HG03565 (cell line): ENCODE measurements around the gene HDAC1.
"Not testable (repeated sequence)": the region's sequence is repeated elsewhere in the genome, so short reads cannot be mapped to it uniquely, and the experiment has no call there.

ENCODE experiments used
- ATAC-seq: cut with Tn5 transposase; IDR thresholded peaks from one replicate; pipeline ENCODE4 v1.9.1; 2021; ENCODE audit warnings: mild to moderate bottlenecking, moderate library complexity; ENCODE audit not compliant: unreplicated experiment

Gene HDAC1

DNA sequence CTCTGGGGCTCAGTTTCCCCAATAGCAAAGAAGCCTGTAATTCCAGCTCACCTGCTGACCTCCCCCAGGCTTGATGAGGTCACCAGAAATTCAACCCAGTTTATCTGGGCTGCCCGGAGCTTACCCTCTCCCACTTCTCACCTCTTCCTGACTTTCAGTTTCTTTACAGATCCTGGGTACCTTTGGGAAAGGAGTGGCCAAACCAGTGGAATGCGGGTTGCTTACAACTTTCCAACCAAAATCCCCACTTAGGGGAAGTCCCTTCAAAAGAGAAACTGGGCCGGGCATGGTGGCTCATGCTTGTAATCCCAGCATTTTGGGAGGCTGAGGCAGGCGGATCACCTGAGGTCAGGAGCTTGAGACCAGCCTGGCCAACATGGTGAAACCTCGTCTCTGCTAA is 50.1 kb downstream of the HDAC1 start:
- no peak for ATAC-seq

GRCh38 chr1:32342704-32343103 is 50.8 kb downstream of the HDAC1 start:
- no peak for ATAC-seq

GRCh38 chr1:32345289-32345827 is 53.5 kb downstream of the HDAC1 start:
- ATAC-seq: no peak

DNA sequence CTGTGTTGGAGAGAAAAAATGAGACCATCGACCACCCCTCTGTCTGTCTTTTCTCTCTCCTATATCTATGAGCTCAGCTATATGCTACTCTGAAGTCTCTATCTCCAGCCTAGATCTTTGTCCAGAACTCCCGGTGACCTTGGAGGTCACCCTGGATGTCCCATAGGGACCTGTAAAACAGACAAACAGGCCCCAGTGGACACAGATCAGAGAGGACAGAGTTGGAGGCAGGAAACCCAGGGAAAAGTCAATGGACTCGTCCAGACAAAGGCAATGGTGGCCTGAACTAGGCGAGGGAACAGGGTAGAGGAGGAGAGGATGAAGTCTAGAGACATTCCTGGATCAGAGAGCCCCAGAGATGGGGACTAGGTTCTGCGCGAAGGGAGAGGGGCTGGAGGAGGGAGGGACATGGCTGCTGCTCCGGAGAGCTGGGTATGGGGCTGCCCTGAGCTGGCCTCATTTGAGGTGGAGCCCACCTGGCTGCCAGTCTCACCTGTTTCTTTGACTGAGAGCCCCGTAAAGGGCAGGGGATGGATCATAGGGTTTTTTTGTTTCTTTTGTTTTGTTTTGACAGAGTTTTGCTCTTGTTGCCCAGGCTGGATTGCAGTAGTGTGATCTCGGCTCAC is 54.8 kb downstream of the HDAC1 start:
- ATAC-seq: no peak

GRCh38 chr1:32349211-32349708 is 57.4 kb downstream of the HDAC1 start:
- ATAC-seq: no peak

- ATAC-seq: peak; percentile 23
Observed at GRCh38 chr1:32350785-32351398, 59.0 kb downstream of the HDAC1 start.

DNA sequence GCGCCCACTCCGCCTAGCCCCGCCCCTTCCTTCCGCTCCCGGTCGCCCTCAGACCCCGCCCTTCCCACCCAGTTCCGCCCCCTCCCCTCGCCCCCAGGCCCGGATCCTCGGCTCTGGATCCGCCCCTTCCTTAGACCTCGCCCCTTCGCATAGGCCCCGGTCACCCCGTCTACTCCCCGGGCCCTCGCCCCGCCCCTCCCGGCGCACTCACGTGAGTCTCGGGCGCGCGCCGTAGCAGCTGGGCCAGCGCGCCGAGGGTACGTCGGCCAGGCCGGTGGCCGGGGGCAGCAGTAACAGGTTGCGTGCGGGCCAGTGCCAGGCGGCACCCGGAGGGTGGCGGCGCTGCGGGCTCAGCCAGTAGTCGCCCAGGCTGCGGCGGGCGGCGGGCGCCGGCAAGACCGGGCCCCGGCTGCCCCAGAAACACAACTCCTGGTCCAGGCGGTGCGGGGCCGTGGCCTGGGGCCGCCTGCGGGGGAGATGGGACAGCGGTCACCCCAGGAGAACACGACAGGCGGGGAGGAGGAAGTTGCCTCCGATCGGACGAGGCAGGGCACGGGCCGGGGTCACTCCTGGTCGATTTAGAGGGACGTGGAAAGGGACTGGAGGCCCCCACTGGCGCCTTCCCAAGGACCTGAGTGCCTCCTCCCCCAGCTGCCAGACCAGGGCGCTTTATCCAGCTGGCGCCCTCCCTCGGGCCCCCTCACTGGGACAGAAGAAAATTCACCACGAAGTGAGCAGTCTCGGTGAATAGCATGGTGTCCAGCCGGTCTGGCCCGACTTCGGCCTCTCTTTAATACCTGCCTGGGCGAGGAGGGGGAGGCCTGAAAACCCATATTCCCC is 59.7 kb downstream of the HDAC1 start:
- peak; percentile 77 for ATAC-seq

DNA sequence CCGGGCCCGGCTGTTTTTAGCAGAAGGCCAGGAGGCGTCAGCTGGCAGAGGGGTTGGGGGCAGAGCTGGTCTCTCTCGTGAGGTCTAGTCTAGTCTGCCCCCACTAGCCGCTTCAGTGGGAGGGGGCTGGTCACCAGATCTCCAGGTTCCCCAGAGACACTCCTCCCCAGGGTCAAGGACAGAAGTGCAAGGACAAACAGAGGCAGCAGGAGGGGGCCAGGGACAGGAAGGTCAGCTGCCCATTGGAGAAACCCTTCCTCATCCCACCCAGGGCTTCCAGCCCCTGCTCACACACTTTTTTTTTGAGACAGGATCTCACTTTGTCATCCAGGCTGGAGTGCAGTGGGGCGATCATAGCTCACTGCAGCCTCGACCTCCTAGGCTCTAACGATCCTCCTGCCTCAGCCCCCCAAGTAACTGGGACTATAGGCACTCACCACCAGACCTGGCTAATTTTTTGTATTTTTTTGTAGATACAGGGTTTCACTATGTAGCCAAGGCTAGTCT is 60.4 kb downstream of the HDAC1 start:
- no peak for ATAC-seq

- no peak for ATAC-seq
Observed at GRCh38 chr1:32352831-32353383, 61.0 kb downstream of the HDAC1 start.

- no peak for ATAC-seq
Observed at GRCh38 chr1:32353431-32353830, 61.5 kb downstream of the HDAC1 start.

DNA sequence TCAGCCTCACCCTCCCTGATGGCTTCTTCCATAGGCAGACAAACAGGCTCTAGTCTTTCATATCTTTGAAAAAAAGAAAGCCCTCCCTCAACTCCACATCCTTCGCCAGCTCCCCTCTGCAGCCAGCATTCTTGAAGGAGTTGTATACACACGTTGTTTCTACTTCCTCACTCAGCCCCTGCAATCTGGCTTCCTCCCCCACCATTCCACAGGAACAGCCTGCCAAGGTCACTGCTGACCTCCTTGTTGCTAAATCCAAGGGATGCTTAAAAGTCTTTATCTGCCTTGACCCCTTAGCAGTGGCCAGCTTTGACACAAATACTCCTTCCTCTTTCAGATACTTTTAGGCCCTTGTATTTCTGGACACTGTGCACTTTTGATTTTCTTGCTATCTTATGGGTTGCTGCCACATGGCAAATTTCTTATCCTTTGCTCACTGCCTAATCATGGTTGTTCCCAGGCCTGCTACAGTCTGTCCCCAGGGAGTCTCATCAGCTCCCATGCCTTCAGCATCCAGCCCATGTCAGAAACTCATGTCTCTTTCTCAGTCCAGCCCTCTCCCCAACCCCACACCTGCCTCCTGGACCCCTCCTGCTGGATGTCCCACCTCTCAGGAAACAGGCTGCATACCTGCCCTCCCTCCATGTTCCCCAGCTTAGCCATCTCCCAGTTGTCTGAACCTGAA is 62.1 kb downstream of the HDAC1 start:
- no peak for ATAC-seq

DNA sequence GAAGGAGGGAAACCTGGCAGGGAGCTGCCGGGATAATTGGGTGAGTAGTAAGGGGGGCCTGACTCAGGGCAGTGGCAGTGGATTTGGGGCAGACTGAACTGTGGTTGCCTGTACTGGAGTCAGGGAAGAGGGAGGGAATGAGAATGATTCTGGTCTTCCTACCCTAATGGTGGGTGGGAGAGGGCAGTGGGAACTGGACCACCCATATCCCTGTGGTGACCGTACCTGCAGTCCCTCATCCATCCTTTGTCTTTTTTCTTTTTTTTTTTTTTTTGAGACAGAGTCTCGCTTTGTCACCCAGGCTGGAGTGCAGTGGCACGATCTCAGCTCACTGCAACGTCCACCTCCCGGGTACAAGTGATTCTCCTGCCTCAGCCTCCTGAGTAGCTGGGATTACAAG is 63.9 kb downstream of the HDAC1 start:
- ATAC-seq: not testable (repeated sequence)

- no peak for ATAC-seq
Observed at GRCh38 chr1:32356478-32356877, 64.6 kb downstream of the HDAC1 start.

- ATAC-seq: no peak
Observed at GRCh38 chr1:32357614-32358013, 65.7 kb downstream of the HDAC1 start.

GRCh38 chr1:32358435-32358834 is 66.6 kb downstream of the HDAC1 start:
- ATAC-seq: no peak

DNA sequence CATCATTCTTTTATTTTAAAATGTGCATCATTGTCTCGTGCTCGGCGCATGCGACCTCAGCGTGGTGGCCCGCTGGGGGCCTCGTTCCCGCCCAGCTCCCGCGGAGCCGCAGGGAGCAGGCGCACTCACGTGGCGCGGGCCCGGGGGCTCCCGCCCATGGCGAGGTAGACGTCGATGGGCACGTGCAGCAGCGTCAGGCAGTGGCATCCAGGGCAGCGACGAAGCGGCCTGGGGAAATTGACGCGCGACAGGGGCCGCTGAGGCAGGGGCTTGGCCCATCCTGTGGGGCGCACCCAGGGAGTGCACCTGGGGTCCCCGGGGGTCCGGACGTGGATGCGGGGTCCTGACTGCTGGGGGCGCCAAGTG is 69.4 kb downstream of the HDAC1 start:
- ATAC-seq: no peak

DNA sequence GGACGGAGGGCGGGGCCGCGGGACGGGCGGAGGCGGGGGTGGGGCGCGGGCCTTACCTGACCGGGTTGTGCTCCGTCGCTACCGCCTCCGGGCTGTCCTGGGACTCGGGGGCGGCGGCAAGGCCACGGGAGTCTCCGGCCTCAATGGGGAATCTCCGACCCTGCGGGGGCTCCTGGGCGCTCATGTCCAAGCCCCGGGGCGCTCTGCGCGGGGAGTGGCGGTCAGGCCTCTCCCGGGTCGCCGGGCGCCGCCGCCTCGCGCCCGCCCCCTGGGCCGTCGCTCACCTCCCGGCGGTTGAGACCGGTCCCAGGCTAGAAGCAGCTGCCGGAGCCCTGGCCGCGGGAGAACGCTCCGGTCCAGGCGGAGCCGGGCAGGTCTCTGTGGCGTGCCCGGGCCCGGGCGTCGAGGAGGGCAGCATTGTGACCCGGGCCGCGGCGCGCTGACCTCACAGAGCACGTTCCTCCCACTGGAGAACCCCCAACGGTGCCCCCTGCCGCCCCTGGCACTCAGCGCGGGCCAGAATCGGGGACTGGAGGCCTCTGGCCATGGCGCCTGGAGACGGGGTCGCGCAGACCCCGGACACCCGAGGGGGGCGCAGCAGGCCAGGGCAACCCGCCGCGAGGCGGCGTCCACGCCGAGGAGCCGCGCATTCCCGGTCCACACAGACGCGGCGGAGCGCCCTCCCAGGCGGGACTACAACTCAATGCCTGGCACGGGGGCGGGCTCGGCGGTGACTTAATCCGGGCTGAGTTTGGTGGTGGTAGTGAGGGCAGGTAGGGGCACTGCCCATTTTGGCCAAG is 70.0 kb downstream of the HDAC1 start:
- ATAC-seq: no peak

GRCh38 chr1:32362474-32363313 is 70.8 kb downstream of the HDAC1 start, which contains the start of the genes FAM229A and TSSK3:
FAM229A (minus strand) TSS chr1:32362485; CDS start chr1:32362091, 394 bp downstream.
TSSK3 (plus strand) TSS chr1:32362539; CDS start chr1:32362702, 163 bp downstream.
- no peak for ATAC-seq

DNA sequence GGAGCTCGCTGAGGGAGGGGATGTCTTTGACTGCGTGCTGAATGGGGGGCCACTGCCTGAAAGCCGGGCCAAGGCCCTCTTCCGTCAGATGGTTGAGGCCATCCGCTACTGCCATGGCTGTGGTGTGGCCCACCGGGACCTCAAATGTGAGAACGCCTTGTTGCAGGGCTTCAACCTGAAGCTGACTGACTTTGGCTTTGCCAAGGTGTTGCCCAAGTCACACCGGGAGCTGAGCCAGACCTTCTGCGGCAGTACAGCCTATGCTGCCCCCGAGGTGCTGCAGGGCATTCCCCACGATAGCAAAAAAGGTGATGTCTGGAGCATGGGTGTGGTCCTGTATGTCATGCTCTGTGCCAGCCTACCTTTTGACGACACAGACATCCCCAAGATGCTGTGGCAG is 71.8 kb downstream of the HDAC1 start:
- ATAC-seq: no peak
